A673 (cell line): ENCODE results near the gene HOXA5.

Experiments
- CTCF ChIP-seq: fragments of 300-800, 200-600 bp; sonication (generic); conservative IDR thresholded peaks from 2 replicates; pipeline ENCODE4 v1.5.1; 2017; ENCODE audit warnings: low read depth, mild to moderate bottlenecking, antibody characterized with exemption, low read length, moderate library complexity, mixed read lengths
- EZH2 ChIP-seq: fragments of 200-600 bp; sonication (generic); IDR thresholded peaks from 2 replicates; pipeline ENCODE4 v1.6.1; 2017; ENCODE audit warnings: borderline replicate concordance, low read depth, mild to moderate bottlenecking, mixed read lengths, antibody characterized with exemption, low read length; ENCODE audit not compliant: poor library complexity, severe bottlenecking

GRCh38 chr7:27165996-27166530, 22.6 kb upstream of the HOXA5 start:
- no peak for TF ChIP-seq CTCF
- no peak for TF ChIP-seq EZH2
